BE2C (cell line): ENCODE measurements around the gene UQCRHL.

Source experiments
- DNase-seq: peaks from one replicate; pipeline ENCODE4 v3.0.0-alpha.2; 2020
- H3K27me3 ChIP-seq: fragments of 250-450 bp; sonication (Bioruptor Pico); 2 replicates; pipeline ENCODE4 v1.5.1; 2020; ENCODE audit warnings: mild to moderate bottlenecking
- H3K36me3 ChIP-seq: fragments of 250-450 bp; sonication (Bioruptor Pico); 2 replicates; pipeline ENCODE4 v1.5.1; 2020; ENCODE audit warnings: mild to moderate bottlenecking
- H3K4me1 ChIP-seq: fragments of 250-450 bp; sonication (Bioruptor Pico); 2 replicates; pipeline ENCODE4 v1.5.1; 2020
- H3K4me3 ChIP-seq: 2 replicates; pipeline ENCODE4 v1.5.1; 2011; ENCODE audit warnings: low read depth, low read length
- H3K9me3 ChIP-seq: fragments of 250-450 bp; sonication (Bioruptor Pico); 2 replicates; pipeline ENCODE4 v1.5.1; 2020
- CTCF ChIP-seq: IDR thresholded peaks from 2 replicates; pipeline ENCODE4 v1.5.1; 2012; ENCODE audit warnings: mild to moderate bottlenecking, low read depth, low read length

Gene UQCRHL

GRCh38 chr1:15768388-15768787 is 39.1 kb downstream of the UQCRHL start:
- Histone ChIP-seq H3K36me3 (no peaks in the 10 kb centered on the region), H3K9me3 (no peaks in the 10 kb centered on the region), H3K27me3 (no peaks in the 10 kb centered on the region), H3K4me3 (no peak overlapping the region), H3K4me1 (no peaks in the 10 kb centered on the region)
- no peak for TF ChIP-seq CTCF
- DNase-seq, result no peak

GRCh38 chr1:15767941-15768340 is 39.5 kb downstream of the UQCRHL start:
- Histone ChIP-seq H3K27me3 (no peaks in the 10 kb centered on the region), H3K9me3 (no peaks in the 10 kb centered on the region), H3K4me1 (no peaks in the 10 kb centered on the region), H3K36me3 (no peaks in the 10 kb centered on the region), H3K4me3 (no peak overlapping the region)
- TF ChIP-seq CTCF, result no peak
- no peak for DNase-seq

- DNase-seq, result no peak
- Histone ChIP-seq H3K36me3 (no peaks in the 10 kb centered on the region), H3K4me1 (peaks cover 5% of the 10 kb centered on the region; the same call in 1 of the 2 replicates), H3K9me3 (no peaks in the 10 kb centered on the region), H3K4me3 (no peak overlapping the region), H3K27me3 (no peaks in the 10 kb centered on the region)
- TF ChIP-seq CTCF, result no peak
Observed at GRCh38 chr1:15765495-15766194, 41.8 kb downstream of the UQCRHL start.

- no peak for DNase-seq
- peaks cover 5% of the 10 kb centered on the region; the same call in 1 of the 2 replicates for H3K4me1 ChIP-seq
- H3K4me3 ChIP-seq, result no peak overlapping the region
- H3K9me3 ChIP-seq, result no peaks in the 10 kb centered on the region
- H3K27me3 ChIP-seq, result no peaks in the 10 kb centered on the region
- no peaks in the 10 kb centered on the region for H3K36me3 ChIP-seq
- no peak for TF ChIP-seq CTCF
Observed at GRCh38 chr1:15764890-15765289, 42.6 kb downstream of the UQCRHL start.

GRCh38 chr1:15764269-15764764 is 43.1 kb downstream of the UQCRHL start:
- no peak for TF ChIP-seq CTCF

GRCh38 chr1:15762546-15762945 is 44.9 kb downstream of the UQCRHL start:
- peaks cover 6% of the 10 kb centered on the region; the same call in 1 of the 2 replicates for H3K27me3 ChIP-seq
- peaks cover 11% of the 10 kb centered on the region; the same call in 1 of the 2 replicates for H3K4me1 ChIP-seq
- no peak overlapping the region for H3K4me3 ChIP-seq
- no peak for TF ChIP-seq CTCF
- H3K36me3 ChIP-seq, result no peaks in the 10 kb centered on the region
- no peak for DNase-seq
- no peaks in the 10 kb centered on the region for H3K9me3 ChIP-seq

More at GRCh38 chr1:15764269-15764764, 43.1 kb downstream of the UQCRHL start:
- H3K9me3 ChIP-seq, result no peaks in the 10 kb centered on the region
- H3K4me1 ChIP-seq, result peaks cover 5% of the 10 kb centered on the region; the same call in 1 of the 2 replicates
- no peak for DNase-seq
- H3K36me3 ChIP-seq, result no peaks in the 10 kb centered on the region
- peaks cover under 1% of the 10 kb centered on the region; the same call in 1 of the 2 replicates for H3K27me3 ChIP-seq
- H3K4me3 ChIP-seq, result no peak overlapping the region
